ENCODE data around the gene TYK2. TPM values are rescaled to one million over a fixed set of nuclear protein-coding genes. Genes with fewer than 3 reads are reported as not detected.

Gene TYK2
- total and polyA plus RNA-seq, 9 of the 15 experiments (the other 6 are each of a cell fraction or from before 2014, with no cell fraction given) = 15.0 to 182 (median 85.9) TPM

- FAIRE-seq (no peak), ATAC-seq (no peak), DNase-seq (ENCODE audit: extremely low read depth in 1 of 4, low spot score in 3 of 4) (peak in 3 of 4 experiments; percentile 5 to 71 (median 40))
- WGBS (ENCODE audit: insufficient coverage, low coverage, missing lambda C conversion rate) = 28% methylated on average over 20 of the region's 30 CpGs
- H3K27ac ChIP-seq (ENCODE audit: extremely low read depth, low read depth, low read length) = peak overlapping the region; percentile 95
- peaks cover 33 to 68% of the 10 kb centered on the region in 2 experiments; a peak in 4 of 5 replicates for H3K4me1 ChIP-seq (replicated peaks in 1 of 2; ENCODE audit: control insufficient read depth in 2 of 2, insufficient read depth in 2 of 2, low read length in 2 of 2)
- ChIA-PET POLR2A (interaction anchor here (0.6 to 1.9 kb wide), 8 partner anchors 11 to 172 kb away, joined by 3 to 9 read pairs (median 4); partner anchors contain the start of genes ICAM1 and ICAM5), CTCF (ENCODE audit: low intra/inter-chr PET ratio) (interaction anchor here (0.6 to 2.5 kb wide), 5 partner anchors 13 to 297 kb away, joined by 3 to 10 read pairs (median 3); no protein-coding TSS in a partner anchor)
- peaks cover 4% of the 10 kb centered on the region for H3K9me3 ChIP-seq (replicated peaks; ENCODE audit: control insufficient read depth, insufficient read depth, low read depth, low read length)
- H3K4me2 ChIP-seq (ENCODE audit: insufficient read depth, low read length) = peak overlapping the region; percentile 73
- H3K4me3 ChIP-seq = peak overlapping the region; percentile 75
- H2AFZ ChIP-seq (ENCODE audit: low read depth, low read length) = 0 out of 2 replicates have a peak overlapping the region, but pooled peaks have one; percentile 32
- no peaks in the 10 kb centered on the region; the same call in 2 of the 3 replicates for H3K36me3 ChIP-seq (ENCODE audit: control insufficient read depth, insufficient read depth, low read length)
- peaks cover 53% of the 10 kb centered on the region for H3K79me2 ChIP-seq (ENCODE audit: control insufficient read depth, insufficient read depth, low read length)
- no TSS peak for BruUV-seq (replicated peaks)
- in situ Hi-C loops (cut with MboI) = no loop called here
- H3K9ac ChIP-seq (ENCODE audit: insufficient read depth in 1 of 2, low read depth in 2 of 2, low read length in 2 of 2) = peak overlapping the region; percentile 66 to 92
- H3K27me3 ChIP-seq (ENCODE audit: control insufficient read depth in 2 of 2, insufficient read depth in 2 of 2, low read length in 2 of 2) = no peaks in the 10 kb centered on the region
- intact Hi-C loops (cut with micrococcal nuclease) = loop anchor here (2.0 kb wide), 1 partner anchor 15 kb away; no protein-coding TSS in a partner anchor
- no peaks in the 10 kb centered on the region for H3K9me1 ChIP-seq (ENCODE audit: control insufficient read depth, insufficient read depth, low read length)
- H4K20me1 ChIP-seq (replicated peaks; ENCODE audit: control insufficient read depth, insufficient read depth, low read length) = peaks cover 13% of the 10 kb centered on the region
- TF ChIP-seq EZH2 (IDR thresholded peaks at IDR 0.05; ENCODE audit: borderline replicate concordance, low read depth, low read length) (no peak), ZBTB7A (IDR thresholded peaks at IDR 0.05; ENCODE audit: borderline replicate concordance, control insufficient read depth, low read depth, low read length) (peak; percentile 45; the same call in 1 of the 2 replicates), E2F5 (CRISPR knock-in tag; IDR thresholded peaks at IDR 0.05) (no peak), ZNF583 (CRISPR knock-in tag; IDR thresholded peaks at IDR 0.05) (no peak), KAT8 (IDR thresholded peaks at IDR 0.05; ENCODE audit: low read depth) (no peak), ZNF143 (CRISPR knock-in tag; IDR thresholded peaks at IDR 0.05) (no peak), EP300 (IDR thresholded peaks at IDR 0.05; ENCODE audit: low read length) (no peak), TCF7L2 (IDR thresholded peaks at IDR 0.05; ENCODE audit: low read depth, low read length) (0 out of 2 replicates have a peak, but pooled peaks have one; percentile 11), E2F4 (CRISPR knock-in tag; IDR thresholded peaks at IDR 0.05; ENCODE audit: low read depth) (0 out of 2 replicates have a peak, but pooled peaks have one; percentile 51), PBX2 (CRISPR knock-in tag; IDR thresholded peaks at IDR 0.05; ENCODE audit: low read depth) (no peak), PBX2 (tag; conservative IDR thresholded peaks at IDR 0.05; ENCODE audit: low read depth) (no peak), MTA3 (IDR thresholded peaks at IDR 0.05; ENCODE audit: borderline replicate concordance) (no peak), POLR2G (IDR thresholded peaks at IDR 0.05; ENCODE audit: low read depth, low read length) (peak; percentile 57; the same call in 1 of the 2 replicates)
- TF ChIP-seq, protein P1, sequence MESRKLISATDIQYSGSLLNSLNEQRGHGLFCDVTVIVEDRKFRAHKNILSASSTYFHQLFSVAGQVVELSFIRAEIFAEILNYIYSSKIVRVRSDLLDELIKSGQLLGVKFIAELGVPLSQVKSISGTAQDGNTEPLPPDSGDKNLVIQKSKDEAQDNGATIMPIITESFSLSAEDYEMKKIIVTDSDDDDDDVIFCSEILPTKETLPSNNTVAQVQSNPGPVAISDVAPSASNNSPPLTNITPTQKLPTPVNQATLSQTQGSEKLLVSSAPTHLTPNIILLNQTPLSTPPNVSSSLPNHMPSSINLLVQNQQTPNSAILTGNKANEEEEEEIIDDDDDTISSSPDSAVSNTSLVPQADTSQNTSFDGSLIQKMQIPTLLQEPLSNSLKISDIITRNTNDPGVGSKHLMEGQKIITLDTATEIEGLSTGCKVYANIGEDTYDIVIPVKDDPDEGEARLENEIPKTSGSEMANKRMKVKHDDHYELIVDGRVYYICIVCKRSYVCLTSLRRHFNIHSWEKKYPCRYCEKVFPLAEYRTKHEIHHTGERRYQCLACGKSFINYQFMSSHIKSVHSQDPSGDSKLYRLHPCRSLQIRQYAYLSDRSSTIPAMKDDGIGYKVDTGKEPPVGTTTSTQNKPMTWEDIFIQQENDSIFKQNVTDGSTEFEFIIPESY (CRISPR knock-in tag; IDR thresholded peaks at IDR 0.05) = peak; percentile 53; the same call in 1 of the 2 replicates
These were observed 37.3 kb upstream of the TYK2 start for GRCh38 chr19:10417541-10418234.

All from K562 (cell line).